ENCODE results near the gene MPO. TPM values are rescaled to one million over a fixed set of nuclear protein-coding genes. Genes with fewer than 3 reads are reported as not detected.

Gene MPO
- total and polyA plus RNA-seq, 2 of the 4 experiments (the other 2 are of a cell fraction) = not detected

GRCh38 chr17:58289869-58290268, 9.1 kb upstream of the MPO start:
- dilution Hi-C loops (cut with HindIII; ENCODE audit: low sequenced_read_pairs, unreplicated experiment) (no loop called here), in situ Hi-C loops (cut with MboI; ENCODE audit: low sequenced_read_pairs) (no loop called here)

More at GRCh38 chr17:58289869-58290268, 9.1 kb upstream of the MPO start:
- Histone ChIP-seq H2AFZ (replicated peaks; ENCODE audit: low read length, poor library complexity) (no peak overlapping the region), H3K9me1 (ENCODE audit: insufficient read depth, low read length) (no peaks in the 10 kb centered on the region), H2BK20ac (ENCODE audit: low read depth, low read length) (no peak overlapping the region), H3K79me1 (ENCODE audit: low read depth in 1 of 2, low read length in 2 of 2) (no peaks in the 10 kb centered on the region), H3K9me3 (ENCODE audit: control insufficient read depth, insufficient read depth, low read length) (no peaks in the 10 kb centered on the region), H2BK120ac (ENCODE audit: low read depth, low read length) (no peak overlapping the region), H4K91ac (ENCODE audit: insufficient read depth, low read depth, low read length) (no peak overlapping the region), H3K4me1 (ENCODE audit: control insufficient read depth, insufficient read depth, low read length) (no peaks in the 10 kb centered on the region), H2AK9ac (replicated peaks; ENCODE audit: low read depth, low read length, poor library complexity) (no peak overlapping the region), H3K56ac (ENCODE audit: extremely low read depth, insufficient read depth, low read length) (no peak overlapping the region), H3K23ac (ENCODE audit: low read depth, low read length) (no peak overlapping the region), H3K36me3 (ENCODE audit: control insufficient read depth, insufficient read depth, low read length) (no peaks in the 10 kb centered on the region), H4K8ac (ENCODE audit: low read depth in 2 of 2, low read length in 2 of 2) (no peak overlapping the region), H3K4me2 (ENCODE audit: low read depth, low read length) (no peak overlapping the region), H3K4ac (ENCODE audit: low read depth, low read length) (no peak overlapping the region), H3K18ac (ENCODE audit: low read depth, low read length) (no peak overlapping the region), H2BK5ac (ENCODE audit: low read depth, low read length, poor library complexity, severe bottlenecking) (no peak overlapping the region), H4K5ac (ENCODE audit: low read depth, low read length) (no peak overlapping the region), H3K9ac (ENCODE audit: low read depth, low read length) (no peak overlapping the region), H4K20me1 (ENCODE audit: insufficient read depth, low read length) (no peaks in the 10 kb centered on the region), H2BK15ac (ENCODE audit: low read depth, low read length) (no peak overlapping the region), H3K27ac (ENCODE audit: insufficient read depth, low read length) (no peak overlapping the region), H3K14ac (replicated peaks; ENCODE audit: low read depth, low read length) (no peak overlapping the region), H2AK5ac (ENCODE audit: low read depth, low read length) (no peak overlapping the region), H3K27me3 (ENCODE audit: control insufficient read depth, insufficient read depth, low read length) (peaks cover 2% of the 10 kb centered on the region; the same call in 1 of the 2 replicates), H3K4me3 (ENCODE audit: insufficient read depth, low read depth, low read length) (no peak overlapping the region)
- intact Hi-C loops (cut with micrococcal nuclease) = no loop called here
- POLR2A ChIA-PET (ENCODE audit: unreplicated experiment) = no interaction called here
- ATAC-seq (ENCODE audit: low read depth) (no peak), DNase-seq (no peak)
- BruUV-seq (replicated peaks) = no TSS peak
- CTCF ChIA-PET = no interaction called here
- TF ChIP-seq, protein P1, sequence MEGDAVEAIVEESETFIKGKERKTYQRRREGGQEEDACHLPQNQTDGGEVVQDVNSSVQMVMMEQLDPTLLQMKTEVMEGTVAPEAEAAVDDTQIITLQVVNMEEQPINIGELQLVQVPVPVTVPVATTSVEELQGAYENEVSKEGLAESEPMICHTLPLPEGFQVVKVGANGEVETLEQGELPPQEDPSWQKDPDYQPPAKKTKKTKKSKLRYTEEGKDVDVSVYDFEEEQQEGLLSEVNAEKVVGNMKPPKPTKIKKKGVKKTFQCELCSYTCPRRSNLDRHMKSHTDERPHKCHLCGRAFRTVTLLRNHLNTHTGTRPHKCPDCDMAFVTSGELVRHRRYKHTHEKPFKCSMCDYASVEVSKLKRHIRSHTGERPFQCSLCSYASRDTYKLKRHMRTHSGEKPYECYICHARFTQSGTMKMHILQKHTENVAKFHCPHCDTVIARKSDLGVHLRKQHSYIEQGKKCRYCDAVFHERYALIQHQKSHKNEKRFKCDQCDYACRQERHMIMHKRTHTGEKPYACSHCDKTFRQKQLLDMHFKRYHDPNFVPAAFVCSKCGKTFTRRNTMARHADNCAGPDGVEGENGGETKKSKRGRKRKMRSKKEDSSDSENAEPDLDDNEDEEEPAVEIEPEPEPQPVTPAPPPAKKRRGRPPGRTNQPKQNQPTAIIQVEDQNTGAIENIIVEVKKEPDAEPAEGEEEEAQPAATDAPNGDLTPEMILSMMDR (conservative IDR thresholded peaks at IDR 0.05; ENCODE audit: low read depth, low read length) = no peak
- no CpG with 5 or more reads among the region's 2 CpGs for WGBS, 2 experiments (ENCODE audit: extremely low coverage in 2 of 2, insufficient read length in 1 of 2)
